IMR-90 (cell line): Measurements from ENCODE around the gene PHACTR2. TPM values are rescaled to one million over a fixed set of nuclear protein-coding genes. Genes with fewer than 3 reads are reported as not detected.
A peak's percentile ranks its signal among the peaks of the same experiment; 100 is the strongest.

Experiments used
- ATAC-seq: fragments of 200-7000 bp; cut with Tn5 transposase; 2 replicates; pipeline ENCODE4 v1.9.1; 2020; ENCODE audit warnings: low read depth, mild to moderate bottlenecking, moderate library complexity
- BruUV-seq: library from RNA; stranded (reverse); fragments of 400-500 nt; replicated peaks from 2 replicates; lab custom pipeline; 2021; lab: Mats Ljungman, UMichigan
- CTCF ChIA-PET: fragments of 300-600 bp; formaldehyde crosslinking; extraction: SDS; loops from one replicate; lab custom pipeline; 2021; ENCODE audit warnings: antibody characterized with exemption; lab: Yijun Ruan, JAX
- POLR2A ChIA-PET: fragments of 300-600 bp; sonication (Branson Sonifier 250); formaldehyde crosslinking; loops from one replicate; lab custom pipeline; 2022; ENCODE audit warnings: antibody characterized with exemption; ENCODE audit not compliant: unreplicated experiment; lab: Charles Lee
- DNase-seq: peaks from one replicate; pipeline ENCODE4 v3.0.0; 2013
- H2AFZ ChIP-seq: replicated peaks from 2 replicates; pipeline ENCODE3; 2013; ENCODE audit warnings: low read length, mild to moderate bottlenecking; ENCODE audit not compliant: poor library complexity
- H2AK5ac ChIP-seq: 2 replicates; pipeline ENCODE4 v1.6.1; 2013; ENCODE audit warnings: low read depth, low read length, inconsistent platforms
- H2AK9ac ChIP-seq: replicated peaks from 2 replicates; pipeline ENCODE3; 2013; ENCODE audit warnings: mild to moderate bottlenecking, low read depth, low read length, moderate library complexity; ENCODE audit not compliant: poor library complexity
- H2BK120ac ChIP-seq: 2 replicates; pipeline ENCODE4 v1.6.1; 2013; ENCODE audit warnings: low read depth, low read length, inconsistent platforms
- H2BK15ac ChIP-seq: 3 replicates; pipeline ENCODE4 v1.6.1; 2013; ENCODE audit warnings: low read depth, low read length, inconsistent platforms
- H2BK20ac ChIP-seq: 2 replicates; pipeline ENCODE4 v1.6.1; 2013; ENCODE audit warnings: low read depth, mild to moderate bottlenecking, inconsistent platforms, low read length, moderate library complexity
- H2BK5ac ChIP-seq: 2 replicates; pipeline ENCODE4 v1.6.1; 2013; ENCODE audit warnings: mild to moderate bottlenecking, low read depth, low read length, inconsistent platforms; ENCODE audit not compliant: poor library complexity, severe bottlenecking
- H3K14ac ChIP-seq: replicated peaks from 2 replicates; pipeline ENCODE4 v1.6.1; 2013; ENCODE audit warnings: low read depth, low read length, inconsistent platforms
- H3K18ac ChIP-seq: 2 replicates; pipeline ENCODE4 v1.6.1; 2013; ENCODE audit warnings: low read depth, low read length, control low read depth
- H3K23ac ChIP-seq: 2 replicates; pipeline ENCODE4 v1.6.1; 2013; ENCODE audit warnings: low read depth, low read length, inconsistent platforms
- H3K27ac ChIP-seq: 2 replicates; pipeline ENCODE4 v1.5.1; 2013; ENCODE audit warnings: mild to moderate bottlenecking, control low read depth, low read length; ENCODE audit not compliant: insufficient read depth
- H3K27me3 ChIP-seq: 2 replicates; pipeline ENCODE4 v1.6.1; 2013; ENCODE audit warnings: low read length; ENCODE audit not compliant: control insufficient read depth, insufficient read depth
- H3K36me3 ChIP-seq: 2 replicates; pipeline ENCODE4 v1.6.1; 2013; ENCODE audit warnings: low read length, mixed read lengths; ENCODE audit not compliant: control insufficient read depth, insufficient read depth
- H3K4ac ChIP-seq: 2 replicates; pipeline ENCODE4 v1.6.1; 2013; ENCODE audit warnings: low read depth, low read length, inconsistent platforms
- H3K4me1 ChIP-seq: 2 replicates; pipeline ENCODE4 v1.6.1; 2013; ENCODE audit warnings: low read length, mixed read lengths; ENCODE audit not compliant: control insufficient read depth, insufficient read depth
- H3K4me2 ChIP-seq: 2 replicates; pipeline ENCODE4 v1.6.1; 2013; ENCODE audit warnings: low read depth, mild to moderate bottlenecking, control low read depth, low read length, moderate library complexity
- H3K4me3 ChIP-seq: 2 replicates; pipeline ENCODE4 v1.5.1; 2013; ENCODE audit warnings: low read depth, mild to moderate bottlenecking, control low read depth, low read length, moderate library complexity; ENCODE audit not compliant: insufficient read depth
- H3K56ac ChIP-seq: 2 replicates; pipeline ENCODE4 v1.6.1; 2013; ENCODE audit warnings: low read length, inconsistent platforms; ENCODE audit not compliant: insufficient read depth; ENCODE audit errors: extremely low read depth
- H3K79me1 ChIP-seq, 2 experiments: 2 replicates each; pipeline ENCODE4 v1.6.1; 2013; ENCODE audit warnings: low read length in 2 of 2, inconsistent platforms in 1 of 2, low read depth in 1 of 2
- H3K9ac ChIP-seq: 2 replicates; pipeline ENCODE4 v1.6.1; 2013; ENCODE audit warnings: low read depth, low read length, control low read depth
- H3K9me1 ChIP-seq: 2 replicates; pipeline ENCODE4 v1.6.1; 2013; ENCODE audit warnings: low read length, inconsistent platforms; ENCODE audit not compliant: insufficient read depth
- H3K9me3 ChIP-seq: 2 replicates; pipeline ENCODE4 v1.6.1; 2013; ENCODE audit warnings: low read length; ENCODE audit not compliant: control insufficient read depth, insufficient read depth
- H4K20me1 ChIP-seq: 2 replicates; pipeline ENCODE4 v1.6.1; 2013; ENCODE audit warnings: low read length, inconsistent platforms; ENCODE audit not compliant: insufficient read depth
- H4K5ac ChIP-seq: 2 replicates; pipeline ENCODE4 v1.6.1; 2013; ENCODE audit warnings: mild to moderate bottlenecking, low read depth, low read length, control low read depth
- H4K8ac ChIP-seq, 2 experiments: 2 replicates each; pipeline ENCODE4 v1.6.1; 2013; ENCODE audit warnings: low read depth in 2 of 2, low read length in 2 of 2, control low read depth in 1 of 2, inconsistent platforms in 1 of 2
- H4K91ac ChIP-seq: 2 replicates; pipeline ENCODE4 v1.6.1; 2013; ENCODE audit warnings: low read depth, low read length, inconsistent platforms; ENCODE audit not compliant: insufficient read depth
- CEBPB ChIP-seq: IDR thresholded peaks from 2 replicates; pipeline ENCODE4 v1.6.1; 2012; ENCODE audit warnings: low read depth, low read length, improper control_type of control experiment
- CHD1 ChIP-seq: IDR thresholded peaks from 2 replicates; pipeline ENCODE4 v1.6.1; 2012; ENCODE audit warnings: low read depth, low read length, improper control_type of control experiment
- FOS ChIP-seq: fragments of 150-350 bp; IDR thresholded peaks from 2 replicates; pipeline ENCODE4 v1.6.1; 2016; ENCODE audit warnings: low read depth, low read length
- MAFK ChIP-seq: IDR thresholded peaks from 2 replicates; pipeline ENCODE4 v1.6.1; 2012; ENCODE audit warnings: low read depth, low read length, improper control_type of control experiment
- MAZ ChIP-seq: IDR thresholded peaks from 2 replicates; pipeline ENCODE4 v1.6.1; 2012; ENCODE audit warnings: low read depth, mild to moderate bottlenecking, low read length, improper control_type of control experiment, moderate library complexity, borderline replicate concordance
- NFE2L2 ChIP-seq: fragments of 150-350 bp; IDR thresholded peaks from 2 replicates; pipeline ENCODE4 v1.6.1; 2016; ENCODE audit warnings: low read depth, mild to moderate bottlenecking, low read length
- POLR2A ChIP-seq: IDR thresholded peaks from 2 replicates; pipeline ENCODE4 v1.6.1; 2012; ENCODE audit warnings: mild to moderate bottlenecking, low read depth, low read length
- RAD21 ChIP-seq: IDR thresholded peaks from 2 replicates; pipeline ENCODE4 v1.6.1; 2012; ENCODE audit warnings: low read length, improper control_type of control experiment
- SMC3 ChIP-seq: fragments of 150-350 bp; IDR thresholded peaks from 2 replicates; pipeline ENCODE4 v1.6.1; 2016; ENCODE audit warnings: low read depth, mild to moderate bottlenecking, antibody characterized with exemption, low read length, moderate library complexity
- WGBS, 2 experiments: methylation state at CpG; one replicate each; pipeline versions ENCODE4 v1.1.5 to v1.1.7; 2013; ENCODE audit warnings: missing lambda C conversion rate in 2 of 2; ENCODE audit not compliant: insufficient read length in 1 of 2; ENCODE audit errors: extremely low coverage in 2 of 2; 5-methylcytosine and 5-hydroxymethylcytosine counted together
- dilution Hi-C: fragments of 300-500 bp; cut with HindIII; formaldehyde crosslinking; loops from one replicate; pipeline ENCODE4 v1.14.3; 2018; ENCODE audit warnings: low sequenced_read_pairs; ENCODE audit not compliant: unreplicated experiment
- in situ Hi-C: fragments of 300-500 bp; cut with MboI; formaldehyde crosslinking; loops from 3 replicates; pipeline ENCODE4 v1.14.3; 2019; ENCODE audit warnings: low sequenced_read_pairs, inconsistent platforms, mixed read lengths
- intact Hi-C: fragments of 100-400 bp; cut with micrococcal nuclease; formaldehyde crosslinking; loops from 2 replicates; pipeline ENCODE4 v1.10.0; 2022
- polyA plus RNA-seq, 3 experiments: library from polyadenylated mRNA; depleted of rRNA; stranded (reverse); fragments of >200 nt; gene quantifications; 2 replicates each; pipeline ENCODE4 v1.2.3, GENCODE V29; 2012; ENCODE audit warnings: low replicate concordance in 1 of 3
- total RNA-seq: library from RNA; depleted of rRNA; stranded (reverse); fragments of >200 nt; gene quantifications from 2 replicates; pipeline ENCODE4 v1.2.3, GENCODE V29; 2012
- TF ChIP-seq, protein P1 (sequence below): fragments of 150-350 bp; IDR thresholded peaks from 2 replicates; pipeline ENCODE4 v1.6.1; 2017; ENCODE audit warnings: mild to moderate bottlenecking, antibody characterized with exemption, low read length, low read depth

Gene PHACTR2
- total and polyA plus RNA-seq, 2 of the 4 experiments (the other 2 are of a cell fraction), result 14.5 to 74.2 TPM

DNA sequence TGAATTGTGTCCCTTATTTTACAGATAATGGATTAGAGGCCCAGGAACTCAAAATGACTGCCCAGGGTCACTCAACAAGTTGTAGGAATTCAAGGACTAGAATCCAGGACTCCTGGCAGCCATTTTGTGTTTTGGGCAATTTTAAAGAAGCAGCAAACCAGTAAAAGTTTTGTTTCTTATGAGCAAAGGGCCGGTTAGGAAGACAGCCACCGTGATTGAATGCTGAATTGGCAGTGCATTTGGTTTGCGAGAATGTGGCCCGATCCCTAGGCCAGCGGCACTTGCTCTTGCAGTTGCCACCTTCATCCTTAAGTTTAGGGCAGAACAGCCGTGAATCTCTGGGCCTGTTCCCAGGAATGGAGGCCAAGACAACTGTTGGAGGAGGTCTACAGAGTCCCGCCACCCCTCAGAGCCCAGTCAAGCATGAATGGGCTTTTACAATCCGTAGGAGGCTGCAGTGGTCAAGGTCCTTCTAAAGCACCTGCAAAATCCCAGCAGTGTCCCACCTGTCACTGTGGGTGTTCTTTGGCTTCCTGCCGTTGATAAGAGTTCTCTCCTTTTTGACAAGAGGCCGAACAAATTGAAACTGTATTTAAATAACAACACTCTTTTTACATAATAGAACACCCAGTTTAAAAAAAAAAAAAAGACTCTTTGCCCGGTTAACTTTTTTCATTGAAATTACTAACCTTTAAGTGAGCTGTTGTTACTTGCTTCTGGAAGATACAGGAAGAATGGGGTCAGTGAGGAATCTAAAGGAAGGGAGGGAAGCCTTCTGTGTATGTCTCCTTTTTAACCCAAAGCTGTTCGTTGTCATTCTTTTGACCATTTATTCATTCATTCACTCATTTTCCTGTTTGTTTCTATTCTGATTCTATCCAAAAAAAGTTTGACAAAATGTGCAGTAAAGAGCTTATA, 68.7 kb downstream of the PHACTR2 start (continued):
- no peak for TF ChIP-seq MAFK
- no peak for TF ChIP-seq FOS
- TF ChIP-seq CHD1, result no peak

DNA sequence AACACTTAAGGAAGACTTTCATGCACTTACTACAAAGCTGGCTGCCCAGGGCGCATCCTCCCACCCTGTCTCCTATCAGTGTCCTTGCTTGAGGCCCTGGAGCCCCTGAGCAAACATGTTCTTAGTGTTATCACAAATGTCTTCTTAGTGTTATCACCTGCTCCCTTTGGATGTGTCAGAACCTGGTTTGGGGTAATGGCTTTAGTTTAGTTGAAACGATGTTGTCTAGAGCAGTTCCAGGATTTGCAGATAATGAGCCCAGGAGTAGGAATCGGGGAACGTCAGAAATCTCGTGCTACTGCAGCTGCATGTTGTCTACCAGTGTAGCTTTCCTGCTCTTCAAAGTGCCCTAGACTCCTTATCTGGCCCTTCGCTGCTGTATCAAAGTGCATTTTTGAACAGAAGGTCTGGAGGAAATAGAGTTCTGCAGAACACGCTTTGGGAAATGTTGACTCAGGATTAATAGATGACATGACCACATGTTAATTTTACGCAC, 69.6 kb downstream of the PHACTR2 start:
- POLR2A ChIA-PET, result no interaction called here
- ATAC-seq, result no peak
- Histone ChIP-seq H3K9me3 (no peaks in the 10 kb centered on the region), H2BK15ac (no peak overlapping the region), H4K20me1 (no peaks in the 10 kb centered on the region), H3K14ac (peak overlapping the region; percentile 22; the same call in 1 of the 2 replicates), H3K18ac (peak overlapping the region; percentile 30), H4K8ac (peak overlapping the region in 1 of 2 experiments; percentile 31; a peak in 2 of 4 replicates), H3K36me3 (no peaks in the 10 kb centered on the region), H2AFZ (no peak overlapping the region), H3K27ac (no peak overlapping the region), H3K9me1 (peaks cover 21% of the 10 kb centered on the region), H3K27me3 (no peaks in the 10 kb centered on the region), H3K9ac (no peak overlapping the region), H2BK120ac (peak overlapping the region; percentile 35), H3K4ac (peak overlapping the region; percentile 30), H3K56ac (no peak overlapping the region), H2BK20ac (0 out of 2 replicates have a peak overlapping the region, but pooled peaks have one; percentile 13), H3K79me1 (peaks cover 32 to 67% of the 10 kb centered on the region in 2 experiments), H2AK9ac (no peak overlapping the region), H2AK5ac (peak overlapping the region; percentile 68; the same call in 1 of the 2 replicates), H2BK5ac (peak overlapping the region; percentile 5), H3K4me2 (no peak overlapping the region), H3K4me3 (no peak overlapping the region), H4K5ac (peak overlapping the region; percentile 21; the same call in 1 of the 2 replicates), H3K4me1 (peaks cover 29% of the 10 kb centered on the region), H3K23ac (peak overlapping the region; percentile 23; the same call in 1 of the 2 replicates), H4K91ac (peak overlapping the region; percentile 53; the same call in 1 of the 2 replicates)
- intact Hi-C loops, result loop anchor here (5.0 kb wide), 1 partner anchor 50 kb away; no protein-coding TSS in a partner anchor
- no peak for DNase-seq
- WGBS, 2 experiments, result 55% methylated on average over 4 of the region's 8 CpGs; no CpG with 5 or more reads in 1 of the 2 experiments
- dilution Hi-C loops, result no loop called here
- CTCF ChIA-PET, result interaction anchor here (0.6 to 0.7 kb wide), 2 partner anchors 10 to 32 kb away, joined by 3 to 6 read pairs; no protein-coding TSS in a partner anchor
- TF ChIP-seq CHD1, result no peak
- no peak for TF ChIP-seq MAZ
- TF ChIP-seq CEBPB, result no peak
- TF ChIP-seq POLR2A, result no peak
- no peak for TF ChIP-seq MAFK
- TF ChIP-seq, protein P1, sequence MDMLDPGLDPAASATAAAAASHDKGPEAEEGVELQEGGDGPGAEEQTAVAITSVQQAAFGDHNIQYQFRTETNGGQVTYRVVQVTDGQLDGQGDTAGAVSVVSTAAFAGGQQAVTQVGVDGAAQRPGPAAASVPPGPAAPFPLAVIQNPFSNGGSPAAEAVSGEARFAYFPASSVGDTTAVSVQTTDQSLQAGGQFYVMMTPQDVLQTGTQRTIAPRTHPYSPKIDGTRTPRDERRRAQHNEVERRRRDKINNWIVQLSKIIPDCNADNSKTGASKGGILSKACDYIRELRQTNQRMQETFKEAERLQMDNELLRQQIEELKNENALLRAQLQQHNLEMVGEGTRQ, result no peak
- TF ChIP-seq SMC3, result no peak
- no peak for TF ChIP-seq RAD21
- TF ChIP-seq NFE2L2, result no peak
- in situ Hi-C loops, result no loop called here
- no TSS peak for BruUV-seq
